GM12878 (cell line): ENCODE data around the gene AMN1. TPM values are rescaled to one million over a fixed set of nuclear protein-coding genes. Genes with fewer than 3 reads are reported as not detected.

Experiments used
- BCL11A ChIP-seq: IDR thresholded peaks from 2 replicates; pipeline ENCODE4 v1.6.1; 2011; ENCODE audit warnings: low read depth, low read length
- CBX3 ChIP-seq: fragments of 200-600 bp; sonication (generic); IDR thresholded peaks from 2 replicates; pipeline ENCODE4 v1.6.1; 2016; ENCODE audit warnings: low read depth, borderline replicate concordance
- CBX5 ChIP-seq: sonication (generic); IDR thresholded peaks from 2 replicates; pipeline ENCODE4 v1.6.1; 2016; ENCODE audit warnings: low read depth, moderate library complexity, mild to moderate bottlenecking, inconsistent platforms
- CREB1 ChIP-seq: IDR thresholded peaks from 2 replicates; pipeline ENCODE4 v1.6.1; 2012; ENCODE audit warnings: low read depth, mild to moderate bottlenecking, inconsistent platforms
- E2F4 ChIP-seq: IDR thresholded peaks from 2 replicates; pipeline ENCODE4 v1.6.1; 2012; ENCODE audit warnings: low read depth, low read length, improper control_type of control experiment
- ETV6 ChIP-seq, 2 experiments: fragments of 450-650 bp in 1 of 2; IDR thresholded peaks in 1 of 2; conservative IDR thresholded peaks in 1 of 2; 2 replicates each; pipeline ENCODE4 v1.6.1; 2014; ENCODE audit warnings: antibody characterized with exemption in 1 of 2, borderline replicate concordance in 1 of 2, low read depth in 1 of 2, mild to moderate bottlenecking in 1 of 2, moderate library complexity in 1 of 2
- IRF3 ChIP-seq: fragments of 450-650 bp; IDR thresholded peaks from 2 replicates; pipeline ENCODE4 v1.6.1; 2014; ENCODE audit warnings: mild to moderate bottlenecking
- JUND ChIP-seq: IDR thresholded peaks from 2 replicates; pipeline ENCODE4 v1.6.1; 2012; ENCODE audit warnings: low read depth, mild to moderate bottlenecking, low read length, improper control_type of control experiment, moderate library complexity
- MTA3 ChIP-seq: IDR thresholded peaks from 2 replicates; pipeline ENCODE4 v1.6.1; 2012; ENCODE audit warnings: low read length, inconsistent platforms, borderline replicate concordance
- MXI1 ChIP-seq: fragments of 150-350 bp; IDR thresholded peaks from 2 replicates; pipeline ENCODE4 v1.6.1; 2011; ENCODE audit warnings: low read depth, mild to moderate bottlenecking, inconsistent platforms, low read length, improper control_type of control experiment
- MYC ChIP-seq: IDR thresholded peaks from 2 replicates; pipeline ENCODE4 v1.6.1; 2011; ENCODE audit warnings: mild to moderate bottlenecking, low read length, moderate library complexity, inconsistent platforms; ENCODE audit not compliant: insufficient read depth, insufficient replicate concordance, insufficient read length, severe bottlenecking
- PRDM15 ChIP-seq: fragments of 450-650 bp; formaldehyde crosslinking; IDR thresholded peaks from 2 replicates; pipeline ENCODE4 v1.4.0; 2020; ENCODE audit warnings: mild to moderate bottlenecking, moderate library complexity
- RB1 ChIP-seq: fragments of 450-650 bp; formaldehyde crosslinking; IDR thresholded peaks from 2 replicates; pipeline ENCODE4 v1.6.1; 2017; ENCODE audit warnings: mild to moderate bottlenecking, borderline replicate concordance
- RELA ChIP-seq: fragments of 450-650 bp; IDR thresholded peaks from 2 replicates; pipeline ENCODE4 v1.8.0; 2014; ENCODE audit warnings: borderline replicate concordance; ENCODE audit not compliant: partially characterized antibody
- RFX5 ChIP-seq: IDR thresholded peaks from 2 replicates; pipeline ENCODE4 v1.6.1; 2011; ENCODE audit warnings: low read depth, low read length, improper control_type of control experiment
- TARDBP ChIP-seq: IDR thresholded peaks from 2 replicates; pipeline ENCODE4 v1.6.1; 2016; ENCODE audit warnings: borderline replicate concordance
- ZBED1 ChIP-seq: IDR thresholded peaks from 2 replicates; pipeline ENCODE4 v1.6.1; 2016; ENCODE audit warnings: borderline replicate concordance
- ZBTB4 ChIP-seq: fragments of 450-650 bp; formaldehyde crosslinking; IDR thresholded peaks from 2 replicates; pipeline ENCODE4 v1.4.0; 2022; ENCODE audit warnings: mild to moderate bottlenecking, moderate library complexity
- ZNF207 ChIP-seq: fragments of 450-650 bp; IDR thresholded peaks from 2 replicates; pipeline ENCODE4 v1.6.1; 2014; ENCODE audit warnings: antibody characterized with exemption, mild to moderate bottlenecking, borderline replicate concordance
- ZNF622 ChIP-seq: fragments of 450-650 bp; IDR thresholded peaks from 2 replicates; pipeline ENCODE4 v1.6.1; 2017; ENCODE audit warnings: mild to moderate bottlenecking, inconsistent platforms
- polyA plus RNA-seq, 11 experiments: library from polyadenylated mRNA; depleted of rRNA in 4 of 11; unstranded in 6 of 11; stranded (reverse) in 5 of 11; fragments of >200 nt; fragmentation: Nextera tagmentation in 4 of 11; fragmentation: Illumina TruSeq in 1 of 11; extraction: Ambion mirVana in 4 of 11; extraction: Trizol in 1 of 11; gene quantifications; 1 replicate in 1 of 11; 2 replicates in 10 of 11; pipeline versions ENCODE4 v1.2.1 to v1.2.3, GENCODE V29; 2011 to 2016; ENCODE audit warnings: inconsistent platforms in 2 of 11, missing spikeins in 2 of 11, low read depth in 1 of 11
- total RNA-seq, 4 experiments: library from RNA; depleted of rRNA in 3 of 4; stranded (reverse); fragments of >200 nt in 3 of 4; fragmentation: Illumina TruSeq in 1 of 4; extraction: Trizol in 1 of 4; gene quantifications; 2 replicates each; pipeline versions ENCODE4 v1.2.1 to v1.2.3, GENCODE V29; 2013 to 2021

The AMN1 gene
- total and polyA plus RNA-seq, 10 of the 15 experiments (the other 5 are each of a cell fraction or from before 2014, with no cell fraction given), result 5.4 to 19.3 (median 9.3) TPM

- TF ChIP-seq E2F4 (peak; percentile 72), ZBTB4 (no peak), CREB1 (peak; percentile 82), MXI1 (peak; percentile 85), CBX5 (peak; percentile 85; the same call in 1 of the 2 replicates), MYC (no peak), ZBED1 (no peak), ZNF207 (0 out of 2 replicates have a peak, but pooled peaks have one; percentile 35), RB1 (peak; percentile 92), RELA (no peak), MTA3 (no peak), BCL11A (0 out of 2 replicates have a peak, but pooled peaks have one; percentile 3), JUND (0 out of 2 replicates have a peak, but pooled peaks have one; percentile 30), PRDM15 (CRISPR knock-in tag) (no peak), IRF3 (0 out of 2 replicates have a peak, but pooled peaks have one; percentile 21), ZNF622 (no peak), RFX5 (0 out of 2 replicates have a peak, but pooled peaks have one; percentile 35), TARDBP (no peak), ETV6 (conservative IDR thresholded peaks at IDR 0.05 in 1 of 2, IDR thresholded peaks at IDR 0.05 in 1 of 2; ENCODE audit: borderline replicate concordance in 1 of 2, low read depth in 1 of 2) (no peak), CBX3 (no peak)
Measured at GRCh38 chr12:31659087-31659942, 69.5 kb downstream of the AMN1 start, which contains the start of gene ETFBKMT (continued).
